Mucosa of descending colon (tissue), 3 donors: ENCODE measurements around the gene DPP7. TPM values are rescaled to one million over a fixed set of nuclear protein-coding genes. Genes with fewer than 3 reads are reported as not detected.
A peak's percentile ranks its signal among the peaks of the same experiment; 100 is the strongest.

ENCODE experiments used
- ATAC-seq: fragments of 200-7000 bp; cut with Tn5 transposase; one replicate; pipeline ENCODE4 v1.9.1; 2020; ENCODE audit warnings: mild to moderate bottlenecking, moderate library complexity
- DNase-seq, 3 donors: peaks; one replicate each; pipeline ENCODE4 v3.0.0-alpha.2; 2020
- H3K36me3 ChIP-seq: fragments of 200-600 bp; one replicate; pipeline ENCODE4 v1.8.0; 2021; ENCODE audit warnings: low read depth, mild to moderate bottlenecking
- H3K4me1 ChIP-seq: fragments of 200-600 bp; one replicate; pipeline ENCODE4 v1.8.0; 2021; ENCODE audit warnings: low read depth, mild to moderate bottlenecking
- H3K4me3 ChIP-seq: fragments of 200-600 bp; one replicate; pipeline ENCODE4 v1.8.0; 2021; ENCODE audit warnings: mild to moderate bottlenecking
- H3K9me3 ChIP-seq: fragments of 200-600 bp; one replicate; pipeline ENCODE4 v1.8.0; 2021; ENCODE audit warnings: mild to moderate bottlenecking
- intact Hi-C, 2 donors: fragments of 100-400 bp; cut with DNase I in 1 of 2; cut with micrococcal nuclease in 1 of 2; formaldehyde crosslinking; loops; one replicate each; pipeline versions ENCODE4 v1.11.0 to v1.11.1; 2022; cut with DNase I, micrococcal nuclease
- long read RNA-seq, 2 donors: library from polyadenylated mRNA; unstranded; transcript quantifications; one replicate each; pipeline ENCODE4 v2.0.0, GENCODE V29; 2019 to 2021
- total RNA-seq, 3 donors: library from RNA; stranded (reverse); fragmentation: NEBNext Ultra II Directional in 2 of 3; extraction: Animal tissue kit (Norgen Biotek cat#: 25700) in 2 of 3; gene quantifications; one replicate each; pipeline versions ENCODE4 v1.2.1 to v1.2.4, GENCODE V29; 2021 to 2023
- TF ChIP-seq, protein P1 (sequence below): fragments of 200-600 bp; IDR thresholded peaks from one replicate; pipeline ENCODE4 v1.8.0; 2022; ENCODE audit warnings: antibody characterized with exemption, mild to moderate bottlenecking
- donor health status: DM: no; HTN: no; CAD: no; lungs with moderate emphysema.
- donor health status: DM: no; HTN: no; CAD: no.
- donor health status: DM: no; HTN: yes; CAD: no.

DPP7 gene
- 100 to 1,000 TPM in 1 of 3 donors, 10 to 100 TPM in 2; 47.0 to 114 (median 51.5) TPM for total RNA-seq
- long read RNA-seq, donor 1, transcript DPP7-201 (13 exons, 1,590 nt), result major isoform, 104 of 209 reads
- long read RNA-seq, donor 1, partial matches to known transcripts, result 29 of 209 reads
- long read RNA-seq, donor 1, other reads (novel, unspliced or antisense), result 72 of 209 reads
- long read RNA-seq, donor 2, transcript DPP7-201 (13 exons, 1,590 nt), result major isoform, 44 of 64 reads
- long read RNA-seq, donor 2, partial matches to known transcripts, result 5 of 64 reads
- long read RNA-seq, donor 2, other reads (novel, unspliced or antisense), result 15 of 64 reads

- Histone ChIP-seq H3K9me3 (no peaks in the 10 kb centered on the region), H3K36me3 (no peaks in the 10 kb centered on the region), H3K4me3 (peak within 1 kb of the TSS; percentile 31), H3K4me1 (peaks cover 6% of the 10 kb centered on the region)
- peak; percentile 93 for ATAC-seq
- TF ChIP-seq, protein P1, sequence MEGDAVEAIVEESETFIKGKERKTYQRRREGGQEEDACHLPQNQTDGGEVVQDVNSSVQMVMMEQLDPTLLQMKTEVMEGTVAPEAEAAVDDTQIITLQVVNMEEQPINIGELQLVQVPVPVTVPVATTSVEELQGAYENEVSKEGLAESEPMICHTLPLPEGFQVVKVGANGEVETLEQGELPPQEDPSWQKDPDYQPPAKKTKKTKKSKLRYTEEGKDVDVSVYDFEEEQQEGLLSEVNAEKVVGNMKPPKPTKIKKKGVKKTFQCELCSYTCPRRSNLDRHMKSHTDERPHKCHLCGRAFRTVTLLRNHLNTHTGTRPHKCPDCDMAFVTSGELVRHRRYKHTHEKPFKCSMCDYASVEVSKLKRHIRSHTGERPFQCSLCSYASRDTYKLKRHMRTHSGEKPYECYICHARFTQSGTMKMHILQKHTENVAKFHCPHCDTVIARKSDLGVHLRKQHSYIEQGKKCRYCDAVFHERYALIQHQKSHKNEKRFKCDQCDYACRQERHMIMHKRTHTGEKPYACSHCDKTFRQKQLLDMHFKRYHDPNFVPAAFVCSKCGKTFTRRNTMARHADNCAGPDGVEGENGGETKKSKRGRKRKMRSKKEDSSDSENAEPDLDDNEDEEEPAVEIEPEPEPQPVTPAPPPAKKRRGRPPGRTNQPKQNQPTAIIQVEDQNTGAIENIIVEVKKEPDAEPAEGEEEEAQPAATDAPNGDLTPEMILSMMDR, result no peak
- DNase-seq, result peak; percentile 77 to 83 (median 82)
- intact Hi-C loops, result loop anchor here (5.0 kb wide), 1 partner anchor 122 kb away; no protein-coding TSS in a partner anchor
Measured at GRCh38 chr9:137114613-137115393, at the start of gene DPP7. Gene DPP7, minus strand, starts transcription at chr9:137114733. Its CDS starts 20 bp downstream, at chr9:137114713.

GRCh38 chr9:137163805-137164204 lies 49.3 kb upstream of the DPP7 start:
- no peaks in the 10 kb centered on the region for H3K36me3 ChIP-seq
- peaks cover 31% of the 10 kb centered on the region for H3K4me1 ChIP-seq
- H3K4me3 ChIP-seq, result no peak overlapping the region
- intact Hi-C loops, result no loop called here
- H3K9me3 ChIP-seq, result no peaks in the 10 kb centered on the region
- TF ChIP-seq, protein P1, result no peak
- DNase-seq (no peak), ATAC-seq (no peak)

- Histone ChIP-seq H3K9me3 (no peaks in the 10 kb centered on the region), H3K36me3 (no peaks in the 10 kb centered on the region), H3K4me3 (no peak overlapping the region), H3K4me1 (peaks cover 27% of the 10 kb centered on the region)
- DNase-seq, result no peak
- intact Hi-C loops, result no loop called here
- TF ChIP-seq, protein P1, result no peak
- ATAC-seq, result peak; percentile 5
Measured at GRCh38 chr9:137163365-137163715, 48.8 kb upstream of the DPP7 start.

DNA sequence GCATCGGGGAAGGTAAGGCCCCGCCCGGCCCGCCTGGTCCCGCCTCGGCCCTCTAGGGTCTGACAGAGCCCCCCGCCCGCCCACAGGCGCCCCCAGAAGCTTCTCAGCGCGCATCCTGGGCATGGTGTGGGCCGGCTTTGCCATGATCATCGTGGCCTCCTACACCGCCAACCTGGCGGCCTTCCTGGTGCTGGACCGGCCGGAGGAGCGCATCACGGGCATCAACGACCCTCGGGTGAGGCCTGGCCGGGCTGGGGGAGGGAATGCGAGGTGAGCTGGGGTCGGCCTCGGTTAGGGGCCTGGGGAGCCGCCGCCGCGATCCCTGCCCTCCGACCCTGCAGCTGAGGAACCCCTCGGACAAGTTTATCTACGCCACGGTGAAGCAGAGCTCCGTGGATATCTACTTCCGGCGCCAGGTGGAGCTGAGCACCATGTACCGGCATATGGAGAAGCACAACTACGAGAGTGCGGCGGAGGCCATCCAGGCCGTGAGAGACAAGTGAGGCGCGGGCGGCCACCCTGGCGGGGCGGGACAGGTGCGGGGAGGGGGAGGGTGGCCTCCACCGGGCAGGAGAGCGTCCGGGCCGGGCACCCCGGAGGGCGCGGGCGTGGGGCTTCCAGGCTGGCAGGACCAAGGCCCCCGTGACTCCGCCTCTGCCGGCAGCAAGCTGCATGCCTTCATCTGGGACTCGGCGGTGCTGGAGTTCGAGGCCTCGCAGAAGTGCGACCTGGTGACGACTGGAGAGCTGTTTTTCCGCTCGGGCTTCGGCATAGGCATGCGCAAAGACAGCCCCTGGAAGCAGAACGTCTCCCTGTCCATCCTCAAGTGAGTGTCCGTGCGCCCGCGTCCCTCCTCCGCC lies 48.2 kb upstream of the DPP7 start:
- Histone ChIP-seq H3K36me3 (no peaks in the 10 kb centered on the region), H3K4me3 (no peak overlapping the region), H3K4me1 (peaks cover 21% of the 10 kb centered on the region), H3K9me3 (no peaks in the 10 kb centered on the region)
- DNase-seq (peak in 2 of 3 donors; percentile 67 to 73), ATAC-seq (peak; percentile 75)
- intact Hi-C loops, result no loop called here
- TF ChIP-seq, protein P1, result no peak
